GM18520 (cell line): ENCODE data around the gene CNTN6.
"Not testable (repeated sequence)": the region's sequence is repeated elsewhere in the genome, so short reads cannot be mapped to it uniquely, and the experiment has no call there.

Experiments
- ATAC-seq: cut with Tn5 transposase; IDR thresholded peaks from one replicate; pipeline ENCODE4 v1.9.1; 2021; ENCODE audit not compliant: unreplicated experiment

CNTN6 gene

GRCh38 chr3:1272546-1273265 is 179.9 kb downstream of the CNTN6 start:
- no peak for ATAC-seq

- ATAC-seq, result no peak
Measured at GRCh38 chr3:1275495-1275894, 182.7 kb downstream of the CNTN6 start.

DNA sequence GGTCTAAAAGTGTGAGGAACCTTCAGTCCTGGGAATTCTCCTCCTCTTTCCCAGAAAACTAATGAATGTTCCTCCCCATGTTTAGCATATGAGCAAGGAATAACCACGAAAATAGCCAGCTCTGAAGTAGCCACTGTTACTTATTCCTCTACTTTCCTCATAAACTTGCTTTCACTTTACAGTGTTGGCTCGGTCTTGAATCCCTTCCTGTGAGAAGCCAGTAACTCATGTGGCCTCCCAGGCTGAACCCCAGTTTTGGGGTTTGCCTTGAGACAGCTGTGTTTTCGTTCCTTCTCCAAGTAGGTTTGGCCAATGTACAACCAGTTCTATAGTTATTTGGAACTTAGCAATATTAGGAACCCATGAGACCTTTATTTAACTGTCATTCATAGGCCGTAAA is 195.0 kb downstream of the CNTN6 start:
- ATAC-seq, result no peak

DNA sequence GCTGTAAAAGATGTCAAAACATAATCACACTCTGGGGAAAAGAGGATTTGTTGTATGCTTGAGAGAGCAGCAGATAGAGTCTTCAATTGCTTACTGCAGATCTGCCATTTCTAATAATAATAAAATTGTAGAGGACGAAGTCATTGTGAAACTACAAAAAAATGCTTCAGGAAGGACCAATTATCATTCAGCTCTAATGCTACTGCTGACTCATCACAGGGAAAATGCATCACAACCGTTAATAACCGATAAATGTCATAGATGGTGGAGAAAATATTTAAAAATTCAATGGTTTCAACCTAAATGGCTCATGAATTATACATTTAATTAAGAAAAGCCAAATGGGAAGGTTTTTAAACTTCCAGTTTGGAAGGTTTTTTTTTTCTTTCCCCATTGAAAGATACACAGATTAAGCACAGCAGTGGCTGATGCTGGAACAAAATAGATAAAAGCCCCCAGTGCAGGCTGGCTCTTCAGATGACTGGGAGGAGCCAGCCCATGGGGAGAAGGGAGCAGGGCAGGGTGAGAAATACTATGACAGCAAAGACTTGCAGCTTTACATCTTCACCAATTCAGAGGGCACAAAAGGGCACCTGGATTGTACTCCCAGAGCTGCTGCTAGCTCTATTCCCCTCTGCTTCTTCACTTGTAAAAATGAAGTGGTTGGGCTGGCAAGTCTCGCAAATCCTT is 196.1 kb downstream of the CNTN6 start:
- ATAC-seq, result no peak

GRCh38 chr3:1292571-1293071 is 199.8 kb downstream of the CNTN6 start:
- no peak for ATAC-seq

- ATAC-seq, result no peak
Measured at GRCh38 chr3:1294586-1294985, 201.8 kb downstream of the CNTN6 start.

DNA sequence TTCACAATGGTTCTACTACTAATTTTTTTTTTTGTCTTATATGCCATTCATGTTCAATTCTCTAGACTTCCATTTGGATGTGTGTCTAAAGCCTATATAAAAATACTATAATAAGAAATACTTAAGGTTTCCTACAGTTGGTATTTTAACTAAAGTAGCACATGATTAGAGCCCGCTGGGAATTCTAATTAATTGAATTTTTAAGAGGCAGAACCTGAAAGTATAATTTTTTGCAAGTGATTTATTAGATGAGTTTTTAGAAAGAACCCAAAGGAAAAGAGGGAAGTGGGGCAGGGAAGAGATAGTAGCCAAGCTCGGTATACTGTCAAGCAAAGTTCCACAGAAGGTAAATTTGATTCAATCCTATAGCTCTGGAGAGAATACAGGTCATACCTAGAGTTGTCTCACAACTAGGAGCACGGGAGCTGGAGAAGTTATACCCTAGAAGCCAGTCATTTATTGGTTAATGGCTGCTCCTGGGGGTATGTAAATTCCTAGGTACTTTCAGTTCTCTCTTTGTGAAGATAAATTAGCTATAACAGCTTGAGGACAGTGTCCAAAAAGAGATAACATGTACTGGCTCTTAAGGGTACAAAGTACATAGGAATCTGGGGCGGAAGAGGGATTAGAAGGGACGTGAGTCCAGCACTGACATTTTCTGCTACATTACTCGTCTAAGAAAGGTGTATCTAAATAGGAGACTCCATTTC is 225.6 kb downstream of the CNTN6 start:
- ATAC-seq, result no peak

DNA sequence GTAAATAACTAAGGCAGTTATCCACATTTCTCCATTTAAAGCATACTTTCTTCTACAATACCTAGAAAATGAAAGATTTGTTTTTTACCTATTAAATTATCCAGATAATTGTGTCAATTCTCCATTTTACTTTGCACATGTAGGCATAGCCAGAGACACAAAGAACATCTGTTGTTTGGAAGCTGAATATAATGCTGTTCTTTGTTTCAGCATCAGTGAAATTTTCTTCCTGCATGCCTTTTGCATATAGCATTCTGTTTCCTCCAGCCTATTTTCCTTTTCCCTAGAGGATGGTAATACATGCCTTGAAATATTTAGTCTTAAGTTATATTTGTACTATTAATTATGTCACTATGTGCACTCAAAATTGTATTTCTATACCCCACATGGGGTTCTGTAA is 233.7 kb downstream of the CNTN6 start:
- ATAC-seq, result no peak

- no peak for ATAC-seq
Measured at GRCh38 chr3:1330107-1330506, 237.3 kb downstream of the CNTN6 start.

GRCh38 chr3:1346386-1346785 is 253.6 kb downstream of the CNTN6 start:
- no peak for ATAC-seq

DNA sequence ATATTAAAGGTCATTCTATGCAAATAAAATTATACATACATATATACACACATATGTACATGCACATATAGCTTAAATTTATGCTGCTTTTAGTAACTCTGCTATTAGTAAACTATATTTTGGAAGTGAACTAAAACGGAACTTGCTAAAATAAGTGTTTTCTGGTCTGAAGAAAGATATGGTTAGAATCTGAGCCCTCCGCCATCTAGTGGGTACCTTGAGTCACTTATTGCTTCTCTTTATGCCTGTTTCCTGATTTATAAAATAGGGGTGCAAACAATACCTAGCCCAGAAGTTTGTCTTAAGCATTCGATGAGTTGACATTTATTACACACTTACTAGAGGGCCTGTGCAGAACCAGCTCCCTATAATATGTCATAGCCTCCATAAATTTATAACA is 255.7 kb downstream of the CNTN6 start:
- no peak for ATAC-seq

- ATAC-seq, result no peak
Measured at GRCh38 chr3:1350885-1351284, 258.1 kb downstream of the CNTN6 start.

- ATAC-seq, result no peak
Measured at GRCh38 chr3:1355691-1356090, 262.9 kb downstream of the CNTN6 start.

- no peak for ATAC-seq
Measured at GRCh38 chr3:1356101-1356500, 263.3 kb downstream of the CNTN6 start.

- no peak for ATAC-seq
Measured at GRCh38 chr3:1365528-1365927, 272.7 kb downstream of the CNTN6 start.

DNA sequence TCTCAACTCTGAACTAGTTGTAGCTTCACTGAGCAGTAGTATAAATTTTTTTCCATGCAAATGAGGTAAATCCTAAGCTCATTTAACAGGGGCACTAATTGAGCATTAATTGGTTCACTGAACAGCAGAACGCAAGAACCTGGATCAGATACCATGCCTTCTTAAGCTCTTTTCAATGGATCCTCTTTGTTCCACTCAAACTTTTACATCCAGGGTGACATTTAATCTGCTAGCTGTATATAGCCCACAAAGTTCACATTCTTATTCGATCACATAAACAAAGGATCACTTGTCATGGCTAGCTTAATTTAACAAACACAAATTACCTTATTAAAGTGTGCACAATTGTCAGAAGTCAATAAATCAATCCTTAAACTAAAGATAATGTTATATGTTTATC is 281.6 kb downstream of the CNTN6 start:
- ATAC-seq, result no peak

DNA sequence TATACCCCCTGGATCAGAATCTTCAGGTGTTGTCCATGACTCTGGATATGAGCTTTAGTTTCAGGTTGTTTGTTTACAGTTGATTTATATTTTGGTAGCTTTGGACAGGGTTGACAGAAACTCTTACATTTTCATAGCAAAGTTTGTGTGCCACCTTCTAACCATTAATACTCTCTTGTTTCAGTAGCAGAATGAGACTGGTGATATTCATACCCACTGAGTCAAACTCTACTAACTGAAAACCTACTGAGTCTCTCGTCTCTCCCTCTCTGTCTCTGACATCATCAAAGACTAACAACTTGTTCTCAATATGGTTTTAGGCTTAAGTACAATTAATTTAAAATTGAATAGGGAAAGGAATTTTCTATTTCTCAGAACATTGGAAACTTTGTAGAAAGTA is 282.3 kb downstream of the CNTN6 start:
- ATAC-seq, result peak; percentile 75

GRCh38 chr3:1380926-1381646 is 288.3 kb downstream of the CNTN6 start:
- peak; percentile 71 for ATAC-seq

- peak; percentile 23 for ATAC-seq
Measured at GRCh38 chr3:1381647-1382036, 288.8 kb downstream of the CNTN6 start.

GRCh38 chr3:1387396-1387905 is 294.6 kb downstream of the CNTN6 start:
- ATAC-seq, result not testable (repeated sequence)

DNA sequence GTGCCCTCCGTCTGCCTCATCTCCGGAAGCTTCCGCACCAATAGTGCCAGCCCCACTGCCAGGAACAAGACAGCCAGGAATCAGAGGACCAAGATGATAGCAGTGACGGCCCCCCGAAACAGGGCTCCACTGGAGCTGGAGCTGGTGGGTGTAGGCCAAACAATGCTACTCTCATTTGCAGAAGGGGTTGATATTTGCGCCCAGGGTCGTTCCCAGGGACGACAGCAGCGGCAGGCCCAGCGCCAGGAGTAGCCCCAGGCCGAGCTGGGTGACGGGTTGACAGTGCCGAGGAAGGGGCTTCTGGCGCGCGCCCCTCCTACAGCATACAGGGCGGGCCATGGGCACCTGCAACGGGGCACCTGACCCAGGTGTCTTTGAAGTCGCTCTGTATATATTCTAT is 301.4 kb downstream of the CNTN6 start:
- ATAC-seq, result no peak
